BE2C (cell line): Measurements from ENCODE around the gene DR1.
"Not testable (repeated sequence)": the region's sequence is repeated elsewhere in the genome, so short reads cannot be mapped to it uniquely, and the experiment has no call there.

Source experiments
- DNase-seq: peaks from one replicate; pipeline ENCODE4 v3.0.0-alpha.2; 2020
- H3K27me3 ChIP-seq: fragments of 250-450 bp; sonication (Bioruptor Pico); 2 replicates; pipeline ENCODE4 v1.5.1; 2020; ENCODE audit warnings: mild to moderate bottlenecking
- H3K36me3 ChIP-seq: fragments of 250-450 bp; sonication (Bioruptor Pico); 2 replicates; pipeline ENCODE4 v1.5.1; 2020; ENCODE audit warnings: mild to moderate bottlenecking
- H3K4me1 ChIP-seq: fragments of 250-450 bp; sonication (Bioruptor Pico); 2 replicates; pipeline ENCODE4 v1.5.1; 2020
- H3K4me3 ChIP-seq: 2 replicates; pipeline ENCODE4 v1.5.1; 2011; ENCODE audit warnings: low read depth, low read length
- H3K9me3 ChIP-seq: fragments of 250-450 bp; sonication (Bioruptor Pico); 2 replicates; pipeline ENCODE4 v1.5.1; 2020
- TF ChIP-seq, protein P1 (sequence below): IDR thresholded peaks from 2 replicates; pipeline ENCODE4 v1.5.1; 2012; ENCODE audit warnings: mild to moderate bottlenecking, low read depth, low read length

Gene DR1

DNA sequence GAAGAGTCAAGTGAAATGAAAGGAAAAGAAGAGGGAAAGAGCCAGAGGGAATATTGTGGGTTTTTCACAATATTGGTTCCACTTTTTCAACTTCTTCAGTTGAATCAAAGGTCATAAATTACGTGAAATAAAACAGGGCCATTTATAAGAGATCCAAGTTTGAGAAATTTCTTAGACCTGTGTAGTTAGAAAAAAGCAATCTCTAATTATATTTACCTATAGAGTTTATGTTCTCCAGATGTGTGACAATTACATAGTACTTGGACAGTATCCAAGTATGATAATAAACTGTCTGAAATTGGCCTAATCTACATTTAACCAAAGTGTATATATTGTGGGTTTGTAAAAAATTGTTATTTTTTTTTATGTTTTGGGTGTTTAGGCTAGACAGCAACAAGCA, 14.4 kb downstream of the DR1 start:
- no peaks in the 10 kb centered on the region for H3K9me3 ChIP-seq
- no peaks in the 10 kb centered on the region for H3K27me3 ChIP-seq
- H3K36me3 ChIP-seq, result peaks cover 19% of the 10 kb centered on the region
- no peak for DNase-seq
- TF ChIP-seq, protein P1, sequence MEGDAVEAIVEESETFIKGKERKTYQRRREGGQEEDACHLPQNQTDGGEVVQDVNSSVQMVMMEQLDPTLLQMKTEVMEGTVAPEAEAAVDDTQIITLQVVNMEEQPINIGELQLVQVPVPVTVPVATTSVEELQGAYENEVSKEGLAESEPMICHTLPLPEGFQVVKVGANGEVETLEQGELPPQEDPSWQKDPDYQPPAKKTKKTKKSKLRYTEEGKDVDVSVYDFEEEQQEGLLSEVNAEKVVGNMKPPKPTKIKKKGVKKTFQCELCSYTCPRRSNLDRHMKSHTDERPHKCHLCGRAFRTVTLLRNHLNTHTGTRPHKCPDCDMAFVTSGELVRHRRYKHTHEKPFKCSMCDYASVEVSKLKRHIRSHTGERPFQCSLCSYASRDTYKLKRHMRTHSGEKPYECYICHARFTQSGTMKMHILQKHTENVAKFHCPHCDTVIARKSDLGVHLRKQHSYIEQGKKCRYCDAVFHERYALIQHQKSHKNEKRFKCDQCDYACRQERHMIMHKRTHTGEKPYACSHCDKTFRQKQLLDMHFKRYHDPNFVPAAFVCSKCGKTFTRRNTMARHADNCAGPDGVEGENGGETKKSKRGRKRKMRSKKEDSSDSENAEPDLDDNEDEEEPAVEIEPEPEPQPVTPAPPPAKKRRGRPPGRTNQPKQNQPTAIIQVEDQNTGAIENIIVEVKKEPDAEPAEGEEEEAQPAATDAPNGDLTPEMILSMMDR, result no peak
- no peaks in the 10 kb centered on the region for H3K4me1 ChIP-seq
- no peak overlapping the region for H3K4me3 ChIP-seq

DNA sequence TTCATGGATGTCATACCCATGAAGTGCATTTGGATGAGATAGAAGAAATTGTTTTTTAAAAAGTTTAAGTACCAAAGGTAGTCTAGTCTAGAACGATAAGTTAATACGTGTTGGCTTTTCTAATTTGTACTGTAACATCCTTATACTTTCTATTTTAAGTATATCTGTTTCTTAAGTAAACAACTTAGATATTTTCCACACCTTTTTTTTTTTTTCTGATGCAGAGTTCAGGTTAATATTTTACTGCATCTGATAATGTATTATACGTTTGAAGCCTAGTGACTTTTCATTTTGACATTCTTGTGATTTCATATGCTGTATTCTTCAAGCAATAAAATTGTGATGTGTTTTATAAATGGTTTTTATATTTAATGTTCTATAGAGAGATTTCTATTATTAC, 16.5 kb downstream of the DR1 start:
- DNase-seq, result no peak
- Histone ChIP-seq H3K4me1 (no peaks in the 10 kb centered on the region), H3K36me3 (peaks cover 13% of the 10 kb centered on the region), H3K27me3 (no peaks in the 10 kb centered on the region), H3K9me3 (no peaks in the 10 kb centered on the region), H3K4me3 (no peak overlapping the region)
- TF ChIP-seq, protein P1, result no peak

DNA sequence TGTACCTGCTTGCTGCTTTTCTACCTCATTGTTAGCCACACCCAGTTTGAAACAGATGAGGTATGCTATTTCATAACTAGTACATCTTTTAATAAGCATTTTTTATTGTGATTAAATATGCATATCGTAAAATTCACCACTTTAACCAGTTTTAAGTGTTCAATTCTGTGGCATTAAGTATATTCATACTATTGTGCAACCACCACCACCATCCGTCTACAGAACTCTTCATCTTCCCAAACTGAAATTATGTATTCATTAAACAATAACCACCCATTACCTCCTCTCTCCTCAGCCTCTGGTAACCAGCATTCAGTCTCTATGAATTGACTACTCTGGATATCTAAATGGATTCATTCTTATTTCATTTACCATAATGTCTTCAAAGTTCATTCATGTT, 20.1 kb downstream of the DR1 start:
- Histone ChIP-seq H3K27me3 (no peaks in the 10 kb centered on the region), H3K36me3 (peaks cover 4% of the 10 kb centered on the region), H3K4me3 (no peak overlapping the region), H3K4me1 (no peaks in the 10 kb centered on the region), H3K9me3 (no peaks in the 10 kb centered on the region)
- TF ChIP-seq, protein P1, result no peak
- DNase-seq, result no peak

DNA sequence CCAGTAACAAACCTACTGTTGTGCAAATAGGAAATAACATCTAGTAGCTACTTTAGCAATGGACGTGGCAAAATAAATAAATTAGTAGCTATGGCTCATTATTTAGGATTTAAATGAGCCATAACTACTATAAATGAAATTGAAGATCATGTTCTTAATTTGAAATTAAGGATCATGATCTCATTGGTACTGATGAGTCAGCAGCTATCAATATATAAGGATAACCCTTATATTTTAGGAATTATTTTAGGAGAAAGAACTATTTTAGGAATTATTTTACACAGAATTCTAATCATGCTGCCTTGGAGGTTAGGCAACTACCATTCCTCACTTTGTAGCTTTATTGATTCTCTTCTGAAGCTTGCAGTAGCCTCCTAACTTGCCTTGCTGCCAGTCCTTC, 24.0 kb downstream of the DR1 start:
- no peaks in the 10 kb centered on the region for H3K36me3 ChIP-seq
- H3K27me3 ChIP-seq, result no peaks in the 10 kb centered on the region
- no peak for DNase-seq
- TF ChIP-seq, protein P1, result no peak
- no peaks in the 10 kb centered on the region for H3K9me3 ChIP-seq
- H3K4me3 ChIP-seq, result no peak overlapping the region
- H3K4me1 ChIP-seq, result no peaks in the 10 kb centered on the region

DNA sequence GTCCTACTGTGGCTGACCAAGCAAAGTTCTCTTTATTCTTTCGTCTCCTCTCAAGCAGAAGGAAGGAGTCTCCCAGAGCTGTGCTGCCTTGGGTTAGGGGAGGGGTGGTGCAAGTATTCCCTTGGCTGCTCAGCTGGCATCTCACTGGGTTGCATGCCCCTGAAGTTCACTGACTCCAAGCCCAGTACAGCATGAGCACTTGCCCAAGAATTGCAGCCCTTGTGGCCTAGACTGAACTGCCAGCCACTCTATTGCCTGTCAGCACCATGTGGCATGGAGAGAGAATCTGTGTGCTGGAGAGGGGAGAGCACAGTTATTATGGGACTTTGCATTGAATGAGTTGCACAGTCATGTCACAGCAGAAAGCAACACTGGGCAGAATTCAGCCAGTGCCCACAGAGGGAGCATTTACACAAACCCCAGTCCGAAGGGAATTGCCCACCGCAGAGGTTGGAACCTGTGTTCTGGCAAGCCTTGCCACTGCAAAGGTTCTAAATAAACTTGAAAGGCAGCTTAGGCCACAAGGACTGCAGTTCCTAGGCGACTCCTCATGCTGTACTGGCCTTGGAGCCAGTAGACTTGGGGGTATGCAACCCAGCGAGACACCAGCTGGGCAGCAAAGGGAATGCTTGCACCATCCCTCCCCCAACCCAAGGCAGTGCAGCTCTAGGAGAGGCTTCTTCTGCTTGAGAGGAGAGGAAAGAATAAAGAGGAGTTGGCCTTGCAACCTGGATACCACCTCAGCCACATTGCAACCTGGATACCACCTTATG, 28.8 kb downstream of the DR1 start:
- H3K4me3 ChIP-seq, result no peak overlapping the region
- H3K27me3 ChIP-seq, result no peaks in the 10 kb centered on the region
- no peak for DNase-seq
- no peaks in the 10 kb centered on the region for H3K4me1 ChIP-seq
- H3K9me3 ChIP-seq, result no peaks in the 10 kb centered on the region
- H3K36me3 ChIP-seq, result no peaks in the 10 kb centered on the region
- TF ChIP-seq, protein P1, result no peak

DNA sequence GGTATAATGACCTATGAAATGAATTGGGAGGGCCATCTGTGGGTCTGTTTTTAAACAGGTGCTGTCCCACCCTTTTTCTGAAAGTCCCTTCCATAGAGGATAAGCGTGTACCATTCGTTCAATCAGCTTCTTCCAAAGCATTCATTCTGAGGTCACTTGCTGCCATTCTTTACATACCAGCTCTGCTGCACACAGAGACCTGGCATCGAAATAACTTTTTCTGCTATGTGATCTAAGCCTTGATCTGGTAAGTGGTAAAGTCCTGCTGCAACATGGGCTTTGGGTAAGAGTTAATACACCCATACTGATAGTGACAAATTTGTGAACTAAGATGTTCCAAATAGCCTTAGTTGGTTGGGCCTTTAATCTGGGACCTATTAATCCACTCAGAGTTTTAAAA, 38.9 kb downstream of the DR1 start:
- Histone ChIP-seq H3K4me3 (no peak overlapping the region), H3K9me3 (no peaks in the 10 kb centered on the region), H3K4me1 (no peaks in the 10 kb centered on the region), H3K27me3 (no peaks in the 10 kb centered on the region), H3K36me3 (no peaks in the 10 kb centered on the region)
- no peak for DNase-seq
- TF ChIP-seq, protein P1, result no peak

DNA sequence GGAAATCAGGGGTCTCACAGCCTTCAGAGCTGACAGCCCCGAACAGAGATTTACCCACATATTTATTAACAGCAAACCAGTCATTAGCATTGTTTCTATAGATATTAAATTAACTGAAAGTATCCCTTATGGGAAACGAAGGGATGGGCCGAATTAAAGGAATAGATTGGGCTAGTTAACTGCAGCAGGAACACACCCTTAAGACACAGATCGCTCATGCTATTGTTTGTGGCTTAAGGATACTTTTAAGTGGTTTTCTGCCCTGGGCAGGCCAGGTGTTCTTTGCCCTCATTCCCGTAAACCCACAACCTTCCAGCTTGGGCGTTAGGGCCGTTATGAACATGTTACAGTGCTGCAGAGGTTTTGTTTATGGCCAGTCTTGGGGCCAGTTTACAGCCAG, 40.6 kb downstream of the DR1 start:
- H3K4me1 ChIP-seq, DNase-seq, H3K4me3 ChIP-seq, H3K9me3 ChIP-seq, H3K36me3 ChIP-seq, H3K27me3 ChIP-seq: not testable (repeated sequence)
